Bronchial epithelial cell (primary cell): Measurements from ENCODE around the gene PAOX. TPM values are rescaled to one million over a fixed set of nuclear protein-coding genes. Genes with fewer than 3 reads are reported as not detected.

ENCODE experiments used
- DNase-seq: peaks from one replicate; pipeline ENCODE4 v3.0.0-alpha.2; 2010; ENCODE audit warnings: low read depth
- FAIRE-seq: peaks from 2 replicates; lab custom pipeline; 2011; peaks lifted over from hg19 to GRCh38; lab: Jason Lieb, UNC
- H3K27me3 ChIP-seq: 2 replicates; pipeline ENCODE4 v1.5.1; 2011; ENCODE audit warnings: low read length; ENCODE audit not compliant: control insufficient read depth, insufficient read depth
- H3K36me3 ChIP-seq: 2 replicates; pipeline ENCODE4 v1.5.1; 2011; ENCODE audit warnings: low read length; ENCODE audit not compliant: control insufficient read depth, insufficient read depth
- H3K4me3 ChIP-seq: 2 replicates; pipeline ENCODE4 v1.5.1; 2011; ENCODE audit warnings: mild to moderate bottlenecking, low read depth, low read length, control low read depth
- total RNA-seq: library from RNA; depleted of rRNA; stranded (reverse); fragments of >200 nt; gene quantifications from 2 replicates; pipeline ENCODE4 v1.2.1, GENCODE V29; 2014
- TF ChIP-seq, protein P1 (sequence below): IDR thresholded peaks from 2 replicates; pipeline ENCODE4 v1.5.1; 2011; ENCODE audit warnings: mild to moderate bottlenecking, moderate library complexity, low read length, control low read depth, inconsistent platforms; ENCODE audit not compliant: insufficient read depth, severe bottlenecking

Gene PAOX
- 5.0 and 9.6 TPM in 2 replicates for total RNA-seq

DNA sequence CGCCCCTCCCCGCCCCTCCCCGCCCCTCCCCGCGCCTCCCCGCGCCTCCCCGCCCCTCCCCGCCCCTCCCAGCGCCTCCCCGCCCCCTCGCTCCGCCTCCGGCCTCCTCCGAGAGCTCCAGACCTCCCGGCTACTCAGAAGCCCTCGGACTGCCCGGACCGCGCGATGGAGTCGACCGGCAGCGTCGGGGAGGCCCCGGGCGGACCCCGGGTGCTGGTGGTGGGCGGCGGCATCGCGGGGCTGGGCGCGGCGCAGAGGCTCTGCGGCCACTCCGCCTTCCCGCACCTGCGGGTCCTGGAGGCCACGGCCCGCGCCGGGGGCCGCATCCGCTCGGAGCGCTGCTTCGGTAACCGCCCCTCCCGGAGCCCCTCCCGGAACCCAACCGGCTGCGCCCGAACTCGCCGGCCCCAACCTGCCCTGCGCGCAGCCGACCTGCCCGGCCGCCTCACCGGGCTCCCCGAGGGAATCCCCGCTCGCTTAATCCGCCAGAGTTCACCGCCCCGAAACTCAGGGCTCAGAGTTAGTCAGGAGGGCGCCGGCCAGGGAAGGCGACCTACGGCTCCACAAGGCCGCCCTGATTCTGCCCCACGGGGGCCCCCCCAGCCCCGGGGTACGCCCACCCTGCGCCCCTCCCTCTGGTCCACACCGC lies at the start of gene PAOX:
Gene PAOX, plus strand, starts transcription at position 111 of the 649 bp plus-strand sequence. Its CDS starts 55 bp downstream, at position 166.
- H3K27me3 ChIP-seq: no peaks in the 10 kb centered on the region
- peak within 1 kb of the TSS; percentile 68 for H3K4me3 ChIP-seq
- DNase-seq (peak; percentile 55), FAIRE-seq (no peak)
- TF ChIP-seq, protein P1, sequence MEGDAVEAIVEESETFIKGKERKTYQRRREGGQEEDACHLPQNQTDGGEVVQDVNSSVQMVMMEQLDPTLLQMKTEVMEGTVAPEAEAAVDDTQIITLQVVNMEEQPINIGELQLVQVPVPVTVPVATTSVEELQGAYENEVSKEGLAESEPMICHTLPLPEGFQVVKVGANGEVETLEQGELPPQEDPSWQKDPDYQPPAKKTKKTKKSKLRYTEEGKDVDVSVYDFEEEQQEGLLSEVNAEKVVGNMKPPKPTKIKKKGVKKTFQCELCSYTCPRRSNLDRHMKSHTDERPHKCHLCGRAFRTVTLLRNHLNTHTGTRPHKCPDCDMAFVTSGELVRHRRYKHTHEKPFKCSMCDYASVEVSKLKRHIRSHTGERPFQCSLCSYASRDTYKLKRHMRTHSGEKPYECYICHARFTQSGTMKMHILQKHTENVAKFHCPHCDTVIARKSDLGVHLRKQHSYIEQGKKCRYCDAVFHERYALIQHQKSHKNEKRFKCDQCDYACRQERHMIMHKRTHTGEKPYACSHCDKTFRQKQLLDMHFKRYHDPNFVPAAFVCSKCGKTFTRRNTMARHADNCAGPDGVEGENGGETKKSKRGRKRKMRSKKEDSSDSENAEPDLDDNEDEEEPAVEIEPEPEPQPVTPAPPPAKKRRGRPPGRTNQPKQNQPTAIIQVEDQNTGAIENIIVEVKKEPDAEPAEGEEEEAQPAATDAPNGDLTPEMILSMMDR: no peak
- peaks cover 1% of the 10 kb centered on the region for H3K36me3 ChIP-seq

DNA sequence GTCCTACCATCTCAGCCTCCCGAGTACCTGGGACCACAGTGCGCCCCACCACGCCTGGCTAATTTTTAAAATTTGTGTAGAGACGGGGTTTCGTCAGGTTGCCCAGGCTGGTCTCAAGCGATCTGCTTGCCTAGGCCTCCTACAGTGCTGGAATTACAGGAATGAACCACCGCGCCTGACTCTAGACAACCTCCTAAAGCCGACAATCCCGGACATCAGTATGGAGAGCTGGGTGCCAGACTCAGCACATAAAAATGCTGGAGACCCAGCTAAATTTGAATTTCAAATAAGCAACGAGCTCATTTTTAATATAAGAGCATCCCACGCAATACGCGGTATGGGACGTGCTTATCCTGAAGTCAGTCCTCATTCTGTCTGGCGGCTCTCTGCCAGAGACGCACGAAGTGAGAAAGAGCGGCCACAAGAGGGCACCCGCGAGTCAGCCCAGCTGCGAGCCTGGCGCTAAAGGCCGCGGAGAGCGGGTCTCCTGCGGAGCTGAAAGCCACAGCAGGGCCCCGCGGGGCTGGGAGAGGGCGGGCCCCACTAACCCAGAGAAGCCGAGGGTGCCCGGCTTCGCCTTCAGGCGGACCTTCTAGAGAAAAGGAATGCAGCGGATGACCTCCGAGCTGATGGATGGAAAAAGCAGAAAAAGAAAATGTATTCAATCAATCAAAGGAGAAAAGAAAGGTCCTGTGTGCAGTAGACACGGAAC lies 49.4 kb upstream of the PAOX start:
- FAIRE-seq (no peak), DNase-seq (peak; percentile 52)
- Histone ChIP-seq H3K4me3 (no peak overlapping the region), H3K27me3 (peaks cover 34% of the 10 kb centered on the region), H3K36me3 (no peaks in the 10 kb centered on the region)
- TF ChIP-seq, protein P1: peak; percentile 97

DNA sequence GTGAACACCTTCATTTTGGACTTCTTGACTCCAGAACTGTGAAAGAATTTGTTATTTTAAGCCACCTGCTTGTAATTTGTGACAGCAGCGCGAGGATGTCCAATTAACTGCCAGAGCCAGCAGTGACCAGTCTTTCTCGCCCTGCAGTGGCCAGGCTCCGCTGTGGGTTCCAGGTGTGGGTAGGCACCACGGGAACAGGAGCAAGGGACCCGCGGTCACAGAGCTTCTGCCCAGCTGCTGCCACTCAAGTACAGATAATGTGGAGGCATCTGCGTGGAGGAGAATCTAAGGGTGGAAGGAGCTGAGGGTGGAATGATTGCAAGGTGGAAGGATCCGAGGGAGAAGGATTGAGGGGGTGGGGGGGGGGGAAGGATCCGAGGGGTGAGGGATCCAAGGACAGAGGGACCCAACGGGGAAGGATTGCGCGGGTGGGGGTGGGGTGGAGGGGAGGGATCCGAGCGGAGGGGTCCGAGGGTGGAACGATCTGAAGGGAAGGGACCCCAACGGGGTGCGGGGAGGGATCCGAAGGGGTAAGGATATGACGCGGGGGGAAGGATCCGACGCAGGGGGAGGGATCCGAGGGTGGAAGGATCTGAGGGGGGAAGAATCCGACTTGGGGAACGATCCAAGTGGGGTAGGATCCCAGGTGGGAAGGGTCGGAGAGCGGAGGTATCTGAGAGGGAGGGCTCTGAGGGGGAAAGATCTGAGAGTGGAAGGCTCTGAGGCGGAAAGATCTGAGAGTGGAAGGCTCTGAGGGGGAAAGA lies 45.9 kb upstream of the PAOX start:
- DNase-seq (no peak), FAIRE-seq (no peak)
- H3K36me3 ChIP-seq: no peaks in the 10 kb centered on the region
- peaks cover 40% of the 10 kb centered on the region for H3K27me3 ChIP-seq
- H3K4me3 ChIP-seq: no peak overlapping the region
- TF ChIP-seq, protein P1: no peak

DNA sequence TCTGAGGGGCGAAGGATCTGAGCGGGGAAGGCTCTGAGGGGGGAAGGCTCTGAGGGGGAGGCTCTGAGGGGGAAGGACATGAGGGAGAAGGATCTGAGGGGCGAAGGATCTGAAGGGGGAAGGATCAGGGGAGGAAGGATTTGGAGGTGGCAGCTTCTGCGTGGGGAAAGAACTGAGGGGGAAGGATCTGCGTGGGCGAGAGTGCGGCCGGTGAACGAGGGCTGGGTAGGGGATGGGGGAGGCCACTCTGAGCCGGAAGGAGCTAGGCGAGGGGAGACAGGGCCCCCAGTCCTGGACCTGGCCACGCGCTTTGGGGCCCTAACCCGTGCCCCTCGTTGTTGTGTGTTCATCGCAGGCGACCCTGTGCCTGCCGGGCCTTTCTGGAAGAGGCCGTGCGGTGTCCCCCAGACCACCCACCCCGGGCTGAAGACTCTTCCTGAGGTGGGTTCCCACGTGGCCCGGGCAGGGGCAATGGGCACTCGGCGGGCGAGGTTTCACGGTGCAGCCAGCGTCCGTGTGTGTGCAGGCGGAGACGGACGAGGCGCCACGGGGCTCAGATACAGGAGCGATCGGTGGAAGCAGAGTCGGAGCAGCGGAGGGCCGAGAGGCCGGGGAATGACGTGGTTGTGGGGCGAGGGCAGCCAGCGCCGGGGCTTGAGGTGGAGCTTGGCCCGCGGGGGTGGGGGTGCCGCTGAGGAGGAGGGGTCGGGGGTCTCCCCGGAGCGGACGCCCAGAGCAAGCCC lies 44.4 kb upstream of the PAOX start:
- Histone ChIP-seq H3K36me3 (no peaks in the 10 kb centered on the region), H3K27me3 (peaks cover 33% of the 10 kb centered on the region), H3K4me3 (peak overlapping the region; percentile 8)
- TF ChIP-seq, protein P1: no peak
- FAIRE-seq: no peak
- DNase-seq: no peak

DNA sequence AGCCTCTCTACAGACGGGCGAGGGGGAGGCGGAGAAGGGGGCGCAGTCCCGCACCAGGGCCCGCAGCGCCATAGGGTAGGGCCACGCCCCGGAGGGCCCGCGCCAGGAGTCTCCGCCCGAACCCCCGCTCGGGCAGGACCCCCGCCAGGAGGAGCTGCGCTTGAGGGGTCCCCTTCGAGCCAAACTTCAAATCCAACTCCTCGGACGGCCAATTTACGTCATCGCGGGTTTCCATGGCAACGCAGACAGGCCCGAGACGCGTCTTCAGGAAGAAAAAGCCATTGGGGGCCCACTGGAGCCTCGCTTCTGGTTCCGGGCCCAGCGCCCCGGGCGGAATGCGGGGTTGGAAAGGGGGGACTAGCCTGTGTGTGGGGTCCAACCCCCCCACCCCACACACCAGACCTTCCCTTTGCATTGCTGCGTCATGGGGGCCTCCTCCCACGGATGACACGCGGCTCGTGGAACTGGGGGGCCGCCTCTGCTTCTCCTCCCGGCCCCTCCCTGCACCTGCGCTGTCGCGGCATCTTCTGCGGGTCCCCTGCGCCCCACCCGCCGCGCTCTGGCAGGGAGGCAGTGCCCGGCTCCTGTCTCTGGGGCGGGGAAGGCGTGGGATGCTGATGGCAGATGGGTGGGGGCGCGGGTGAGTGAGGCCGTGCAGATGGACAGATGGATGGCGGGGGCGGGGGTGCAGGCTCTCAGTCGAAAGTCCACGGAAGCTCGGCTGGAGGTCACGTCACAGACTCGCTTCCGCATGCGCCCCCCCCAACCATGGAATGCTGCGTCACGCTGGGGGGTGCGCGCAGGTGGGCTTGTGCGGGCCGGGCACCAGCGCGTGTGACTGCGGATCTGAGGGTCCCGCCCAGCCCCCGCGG lies 43.6 kb upstream of the PAOX start:
- FAIRE-seq (no peak), DNase-seq (no peak)
- Histone ChIP-seq H3K4me3 (peak overlapping the region; percentile 8), H3K36me3 (no peaks in the 10 kb centered on the region), H3K27me3 (peaks cover 33% of the 10 kb centered on the region)
- TF ChIP-seq, protein P1: no peak
